OCI-LY7 (cell line): Measurements from ENCODE around the gene PGAP3. TPM values are rescaled to one million over a fixed set of nuclear protein-coding genes. Genes with fewer than 3 reads are reported as not detected.

Experiments
- BruUV-seq: library from RNA; stranded (reverse); fragments of 400-500 nt; replicated peaks from 2 replicates; lab custom pipeline; 2021; lab: Mats Ljungman, UMichigan
- CTCF ChIA-PET: fragments of 300-600 bp; sonication (Branson Sonifier 250); formaldehyde crosslinking; loops from one replicate; lab custom pipeline; 2022; ENCODE audit warnings: antibody characterized with exemption; ENCODE audit not compliant: unreplicated experiment; lab: Charles Lee
- POLR2A ChIA-PET: fragments of 300-600 bp; sonication (Branson Sonifier 250); formaldehyde crosslinking; loops from one replicate; lab custom pipeline; 2022; ENCODE audit warnings: antibody characterized with exemption; lab: Charles Lee
- DNase-seq: peaks from one replicate; pipeline ENCODE4 v3.0.0-alpha.2; 2015; ENCODE audit warnings: low spot score
- H2AFZ ChIP-seq: fragments of 200-600 bp; sonication (generic), shearing (Covaris generic); 2 replicates; pipeline ENCODE4 v1.6.1; 2014; ENCODE audit warnings: mild to moderate bottlenecking, antibody characterized with exemption, low read length, moderate library complexity
- H3K27ac ChIP-seq: fragments of 200-600 bp; sonication (generic); 2 replicates; pipeline ENCODE4 v1.5.1; 2014; ENCODE audit warnings: mixed run types, low read depth, mild to moderate bottlenecking, moderate library complexity, low read length, inconsistent platforms; ENCODE audit not compliant: poor library complexity, severe bottlenecking
- H3K36me3 ChIP-seq: fragments of 200-600 bp; sonication (generic); 2 replicates; pipeline ENCODE4 v1.6.1; 2014; ENCODE audit warnings: mild to moderate bottlenecking, antibody characterized with exemption, low read length, moderate library complexity, mixed read lengths; ENCODE audit not compliant: insufficient read depth
- H3K4me1 ChIP-seq: fragments of 200-600 bp; sonication (generic); 2 replicates; pipeline ENCODE4 v1.5.1; 2014; ENCODE audit warnings: mild to moderate bottlenecking, low read length; ENCODE audit not compliant: insufficient read depth, poor library complexity, severe bottlenecking
- H3K4me2 ChIP-seq: fragments of 200-600 bp; sonication (generic); 2 replicates; pipeline ENCODE4 v1.6.1; 2014; ENCODE audit warnings: mild to moderate bottlenecking, low read length
- H3K4me3 ChIP-seq: fragments of 200-600 bp; sonication (generic); 2 replicates; pipeline ENCODE4 v1.5.1; 2014; ENCODE audit warnings: mild to moderate bottlenecking, low read depth, low read length; ENCODE audit not compliant: poor library complexity, severe bottlenecking
- H3K79me2 ChIP-seq: fragments of 200-600 bp; sonication (generic); 2 replicates; pipeline ENCODE4 v1.6.1; 2016; ENCODE audit warnings: low read depth, mild to moderate bottlenecking, low read length, moderate library complexity, mixed read lengths; ENCODE audit not compliant: insufficient read depth
- H3K9me2 ChIP-seq: fragments of 200-600 bp; sonication (generic); 2 replicates; pipeline ENCODE4 v1.6.1; 2016; ENCODE audit warnings: mild to moderate bottlenecking, low read length, mixed read lengths; ENCODE audit not compliant: insufficient read depth
- H3K9me3 ChIP-seq: fragments of 200-600 bp; sonication (generic); 2 replicates; pipeline ENCODE4 v1.6.1; 2014; ENCODE audit warnings: mild to moderate bottlenecking, mixed run types, low read length, mixed read lengths
- H4K20me1 ChIP-seq: fragments of 200-600 bp; sonication (generic); 2 replicates; pipeline ENCODE4 v1.6.1; 2014; ENCODE audit warnings: mild to moderate bottlenecking, antibody characterized with exemption, low read length, moderate library complexity, mixed read lengths; ENCODE audit not compliant: insufficient read depth
- CTCF ChIP-seq: fragments of 200-600 bp; sonication (generic); conservative IDR thresholded peaks from 2 replicates; pipeline ENCODE4 v1.5.1; 2014; ENCODE audit warnings: mild to moderate bottlenecking, antibody characterized with exemption, low read length, moderate library complexity, mixed read lengths
- EZH2phosphoT487 ChIP-seq: fragments of 200-600 bp; sonication (generic); IDR thresholded peaks from 2 replicates; pipeline ENCODE4 v1.6.1; 2018; ENCODE audit warnings: low read depth, borderline replicate concordance, mild to moderate bottlenecking, mixed run types, antibody characterized with exemption, low read length, moderate library complexity, mixed read lengths
- intact Hi-C: fragments of 100-400 bp; cut with micrococcal nuclease; formaldehyde crosslinking; loops from one replicate; pipeline ENCODE4 v1.10.0; 2022; ENCODE audit not compliant: unreplicated experiment
- total RNA-seq, 2 experiments: library from RNA; depleted of rRNA in 1 of 2; stranded (reverse); fragments of >200 nt in 1 of 2; shearing (Covaris generic) in 1 of 2; gene quantifications; 2 replicates each; pipeline ENCODE4 v1.2.3, GENCODE V29; 2014 to 2022

Gene PGAP3
- total RNA-seq, 2 experiments from 2014 or later = 8.7 to 9.2 TPM

DNA sequence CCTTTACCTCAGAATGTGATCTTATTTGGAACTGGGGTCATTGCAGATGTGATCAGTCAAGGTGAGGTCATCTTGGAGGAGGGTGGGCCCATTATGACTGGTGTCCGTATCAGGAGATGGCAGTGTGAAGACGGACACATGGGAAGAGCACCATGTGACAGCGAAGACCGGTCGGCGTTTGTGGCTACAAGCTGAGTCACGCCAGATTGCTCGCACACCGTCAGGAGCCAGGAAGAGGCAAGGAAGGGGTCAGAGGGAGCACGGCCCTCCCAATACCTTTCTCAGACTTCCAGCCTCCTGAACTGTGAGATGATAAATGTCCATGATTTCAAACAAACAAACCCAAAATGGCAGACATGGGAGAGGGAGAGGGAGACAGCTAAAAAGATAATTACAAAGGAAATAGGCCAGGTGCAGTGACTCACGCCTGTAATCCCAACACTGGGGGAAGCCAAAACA lies 37.7 kb downstream of the PGAP3 start:
- H3K9me2 ChIP-seq = no peaks in the 10 kb centered on the region
- H3K27ac ChIP-seq = no peak overlapping the region
- intact Hi-C loops = no loop called here

DNA sequence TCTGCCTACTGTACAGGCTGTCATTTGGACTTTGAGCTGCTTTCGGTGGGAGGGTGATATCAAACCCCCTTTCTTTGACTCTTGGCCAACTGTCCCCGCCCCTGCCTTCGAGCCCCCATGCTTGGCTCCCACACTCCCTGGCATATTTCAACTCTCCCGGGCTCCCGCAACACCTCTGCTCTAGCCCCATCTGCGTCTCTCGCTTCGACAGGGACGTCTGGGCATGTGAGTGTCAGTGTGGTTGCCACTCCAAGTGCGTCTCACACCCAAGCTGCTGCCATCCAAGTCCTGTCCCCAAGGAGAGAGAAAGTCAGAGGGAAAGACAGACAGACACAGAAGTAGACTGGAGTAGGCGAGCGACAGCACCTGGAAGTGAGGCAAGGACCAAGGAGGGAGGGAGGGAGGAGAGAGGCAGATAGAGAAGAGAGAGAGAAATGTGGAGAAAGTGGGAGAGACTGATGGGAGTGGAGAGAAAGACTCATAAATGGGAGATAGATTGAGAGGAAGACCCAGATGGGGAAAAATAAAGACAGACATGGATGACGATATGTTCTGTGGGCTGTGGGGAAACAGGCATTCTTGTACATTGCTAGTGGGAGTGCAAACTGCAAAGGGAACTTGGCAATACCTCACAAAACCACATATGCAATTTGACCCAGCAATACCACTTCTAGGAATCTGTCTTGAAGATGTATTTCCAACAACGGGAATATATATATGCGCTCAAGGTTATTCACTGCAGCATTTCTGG lies 39.1 kb downstream of the PGAP3 start:
- DNase-seq = no peak
- ChIA-PET POLR2A (interaction anchor here (0.7 kb wide), 1 partner anchor 25 kb away, joined by 3 read pairs; no protein-coding TSS in a partner anchor), CTCF (interaction anchor here (0.6 kb wide), 1 partner anchor 280 kb away, joined by 3 read pairs; no protein-coding TSS in a partner anchor)
- Histone ChIP-seq H3K36me3 (peaks cover 9% of the 10 kb centered on the region; the same call in 1 of the 2 replicates), H3K4me1 (no peaks in the 10 kb centered on the region), H3K9me2 (no peaks in the 10 kb centered on the region), H3K27ac (no peak overlapping the region), H3K79me2 (no peaks in the 10 kb centered on the region), H3K9me3 (no peaks in the 10 kb centered on the region), H4K20me1 (no peaks in the 10 kb centered on the region), H3K4me2 (no peak overlapping the region), H2AFZ (no peak overlapping the region), H3K4me3 (no peak overlapping the region)
- no TSS peak for BruUV-seq
- intact Hi-C loops = no loop called here
- TF ChIP-seq CTCF (no peak), EZH2phosphoT487 (no peak)

More for the DNA sequence above, 37.7 kb downstream of the PGAP3 start:
- Histone ChIP-seq H3K9me3 (no peaks in the 10 kb centered on the region), H3K36me3 (peaks cover 21% of the 10 kb centered on the region; the same call in 1 of the 2 replicates), H2AFZ (no peak overlapping the region), H3K4me1 (no peaks in the 10 kb centered on the region), H3K79me2 (no peaks in the 10 kb centered on the region), H3K4me3 (no peak overlapping the region), H3K4me2 (no peak overlapping the region), H4K20me1 (no peaks in the 10 kb centered on the region; the same call in 1 of the 2 replicates)
- no peak for DNase-seq
- TF ChIP-seq EZH2phosphoT487 (no peak), CTCF (no peak)
- POLR2A ChIA-PET = no interaction called here
- CTCF ChIA-PET = no interaction called here
- no TSS peak for BruUV-seq

- Histone ChIP-seq H3K4me1 (no peaks in the 10 kb centered on the region), H3K9me2 (no peaks in the 10 kb centered on the region), H3K36me3 (peaks cover 5% of the 10 kb centered on the region; the same call in 1 of the 2 replicates), H3K27ac (no peak overlapping the region), H4K20me1 (no peaks in the 10 kb centered on the region), H3K4me3 (no peak overlapping the region), H2AFZ (no peak overlapping the region), H3K9me3 (no peaks in the 10 kb centered on the region), H3K4me2 (no peak overlapping the region), H3K79me2 (no peaks in the 10 kb centered on the region)
- BruUV-seq = no TSS peak
- intact Hi-C loops = no loop called here
- CTCF ChIA-PET = no interaction called here
- POLR2A ChIA-PET = no interaction called here
- TF ChIP-seq CTCF = no peak
- no peak for TF ChIP-seq EZH2phosphoT487
- no peak for DNase-seq
Measured at GRCh38 chr17:39647256-39647655, 40.6 kb downstream of the PGAP3 start.
